HG03103 (cell line): ENCODE data around the gene UBP1.
"Not testable (repeated sequence)": the region's sequence is repeated elsewhere in the genome, so short reads cannot be mapped to it uniquely, and the experiment has no call there.

ENCODE experiments used
- ATAC-seq: cut with Tn5 transposase; IDR thresholded peaks from one replicate; pipeline ENCODE4 v1.9.1; 2021; ENCODE audit warnings: low read depth; ENCODE audit not compliant: unreplicated experiment

Gene UBP1

DNA sequence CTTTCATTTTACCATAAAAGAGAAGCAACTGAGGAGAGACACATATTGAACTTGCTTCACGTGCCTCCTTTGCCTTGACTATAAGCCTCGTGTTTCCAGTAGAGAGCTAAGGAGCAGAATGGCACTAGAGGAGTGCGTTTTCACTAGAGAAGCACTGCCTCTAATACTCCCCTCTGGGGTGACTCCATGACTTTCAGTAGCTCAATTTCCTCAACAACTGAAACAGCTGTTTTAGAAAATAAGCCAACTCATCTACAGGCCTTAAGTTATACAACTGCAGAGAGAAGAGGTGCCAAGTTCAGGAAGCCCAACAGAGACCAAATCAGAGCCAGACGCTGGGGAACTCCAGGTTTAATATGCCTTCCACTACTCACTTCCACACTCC lies 1.9 kb downstream of the UBP1 start:
- no peak for ATAC-seq

DNA sequence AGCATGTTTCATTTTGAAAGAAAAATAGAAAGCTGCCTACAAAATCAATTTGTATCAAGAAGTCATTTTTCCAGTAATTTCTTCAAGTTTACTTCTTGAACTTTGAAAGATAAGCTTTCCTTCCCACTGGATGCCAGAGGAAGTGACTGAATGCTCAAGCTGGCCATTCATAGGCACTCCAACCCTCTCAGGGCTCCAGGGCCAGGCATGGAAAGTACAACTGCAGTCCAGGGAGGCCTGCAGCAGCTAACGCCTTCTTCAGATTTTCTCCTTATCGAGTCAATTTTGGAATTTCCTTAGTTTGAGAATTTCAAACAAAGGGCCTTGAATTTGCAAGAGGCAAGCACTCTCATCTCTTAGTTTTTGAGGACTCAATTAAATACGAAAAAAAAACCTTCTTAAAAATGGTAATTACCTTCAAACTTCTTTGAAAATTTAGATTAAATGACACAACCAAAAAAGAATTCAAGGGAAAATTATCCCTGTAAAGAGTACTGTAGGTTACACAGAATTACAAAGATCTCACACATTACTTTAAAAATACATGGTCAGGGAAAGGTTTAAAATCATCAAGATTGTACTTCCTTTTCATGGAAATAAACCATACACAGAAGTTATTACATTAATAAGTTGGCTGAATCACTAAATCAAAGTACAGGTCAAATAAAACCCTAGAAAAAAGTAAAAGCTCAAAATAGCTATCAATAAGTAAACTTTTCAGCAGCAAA lies 2.5 kb downstream of the UBP1 start:
- no peak for ATAC-seq

DNA sequence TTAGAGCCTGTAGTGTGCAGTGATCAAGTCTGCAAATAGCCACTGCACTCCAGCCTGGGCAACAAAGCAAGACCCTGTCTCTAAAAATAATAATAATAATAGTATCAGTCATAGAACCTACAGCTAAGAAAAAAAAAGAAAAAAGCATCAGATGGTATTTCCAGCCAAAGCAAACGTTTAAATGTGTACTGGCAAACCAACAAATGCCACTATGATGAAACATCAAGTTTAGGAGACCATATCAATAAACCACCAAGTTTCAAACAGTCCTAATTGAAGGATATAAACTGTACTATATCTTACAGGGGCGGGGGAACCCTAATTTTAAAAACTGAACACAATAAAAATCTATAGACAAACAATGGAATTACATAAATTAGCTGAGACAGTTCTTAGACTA lies 6.4 kb downstream of the UBP1 start:
- no peak for ATAC-seq

GRCh38 chr3:33430571-33430970 lies 9.6 kb downstream of the UBP1 start:
- no peak for ATAC-seq

DNA sequence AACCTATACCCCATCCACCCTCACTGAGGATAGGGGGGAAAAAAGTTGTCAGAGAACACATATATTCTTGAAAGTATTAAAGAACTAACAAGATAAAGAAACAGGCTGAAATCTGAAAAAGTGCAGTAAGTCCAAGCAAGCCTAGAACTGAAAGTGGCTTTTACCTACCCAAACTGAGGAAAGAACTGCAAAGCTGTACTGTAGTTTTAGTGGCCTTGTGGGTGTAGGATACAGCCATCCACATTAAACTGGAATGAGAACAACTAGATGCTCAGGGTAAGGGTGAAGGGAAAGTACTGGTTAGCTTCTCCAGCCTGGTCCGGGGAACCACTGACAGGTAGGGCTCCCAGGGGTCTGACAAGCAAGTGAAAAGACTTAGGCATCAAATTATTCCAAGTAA lies 10.1 kb downstream of the UBP1 start:
- ATAC-seq, result no peak

- not testable (repeated sequence) for ATAC-seq
Observed at GRCh38 chr3:33429306-33429705, 10.9 kb downstream of the UBP1 start.

DNA sequence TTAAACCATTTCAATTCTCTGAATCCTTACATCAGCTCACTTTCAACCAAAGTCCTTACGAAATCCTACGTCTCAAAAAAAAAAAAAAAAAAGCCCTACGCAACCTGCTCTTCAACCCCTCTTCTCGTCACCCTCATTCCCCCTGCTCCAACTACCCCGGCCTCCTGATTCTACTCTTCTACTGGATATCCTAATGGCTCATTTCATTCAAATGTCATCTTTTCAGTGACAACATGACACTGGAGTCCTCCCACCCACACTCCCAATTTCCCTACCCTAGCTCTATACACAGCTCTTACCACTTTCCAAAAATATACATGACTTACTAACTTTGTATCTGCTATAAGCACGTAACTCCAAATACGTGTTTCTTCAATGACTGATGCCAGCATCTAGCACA lies 11.5 kb downstream of the UBP1 start:
- no peak for ATAC-seq

DNA sequence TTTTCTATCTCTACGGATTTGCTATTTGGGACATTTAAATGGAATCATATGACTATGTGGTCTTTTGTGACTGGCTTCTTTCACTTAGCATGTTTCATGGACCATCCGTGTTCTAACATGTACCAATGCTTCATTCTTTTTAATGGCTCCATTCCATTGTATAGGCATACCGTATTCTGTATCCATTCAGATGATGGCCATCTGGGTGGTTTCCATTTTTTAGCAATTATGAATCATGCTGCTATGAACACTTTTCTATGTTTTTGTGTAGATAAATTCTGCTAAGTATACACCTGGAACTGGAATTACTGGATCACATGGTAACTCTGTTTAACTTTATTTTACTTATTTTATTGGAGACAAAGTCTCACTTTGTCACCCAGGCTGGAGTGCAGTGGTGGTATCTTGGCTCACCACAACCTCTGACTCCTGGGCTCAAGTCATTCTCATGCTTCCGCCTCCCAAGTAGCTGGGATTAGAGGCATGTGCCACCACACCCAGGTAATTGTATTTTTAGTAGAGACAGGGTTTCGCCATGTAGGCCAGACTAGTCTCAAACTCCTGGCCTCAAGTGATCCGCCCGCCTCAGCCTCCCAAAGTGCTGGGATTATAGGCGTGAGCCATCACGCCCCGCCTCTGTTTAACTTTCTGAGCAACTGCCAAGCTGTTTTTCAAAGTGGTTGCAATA lies 13.4 kb downstream of the UBP1 start:
- no peak for ATAC-seq

- ATAC-seq, result no peak
Observed at GRCh38 chr3:33426068-33426467, 14.1 kb downstream of the UBP1 start.

DNA sequence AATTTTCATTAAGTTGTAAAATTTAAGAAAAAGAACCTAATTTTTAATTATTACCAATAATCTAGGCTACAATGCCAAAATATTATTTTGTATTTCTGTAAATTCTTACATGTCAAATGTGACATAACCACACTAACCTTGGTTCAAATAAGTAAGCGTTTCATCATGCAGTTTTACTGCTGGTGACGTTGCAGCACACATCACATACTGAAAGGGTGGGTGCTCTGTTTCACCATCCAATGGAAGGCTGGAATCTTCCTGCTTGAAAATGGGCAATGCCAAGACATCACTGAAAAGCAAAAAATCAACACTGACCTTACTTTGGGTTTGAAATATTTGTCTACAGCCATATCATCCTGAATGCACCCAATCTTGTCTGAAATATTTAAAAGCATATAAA lies 14.8 kb downstream of the UBP1 start:
- ATAC-seq, result no peak

- ATAC-seq, result no peak
Observed at GRCh38 chr3:33424606-33425452, 15.4 kb downstream of the UBP1 start.

DNA sequence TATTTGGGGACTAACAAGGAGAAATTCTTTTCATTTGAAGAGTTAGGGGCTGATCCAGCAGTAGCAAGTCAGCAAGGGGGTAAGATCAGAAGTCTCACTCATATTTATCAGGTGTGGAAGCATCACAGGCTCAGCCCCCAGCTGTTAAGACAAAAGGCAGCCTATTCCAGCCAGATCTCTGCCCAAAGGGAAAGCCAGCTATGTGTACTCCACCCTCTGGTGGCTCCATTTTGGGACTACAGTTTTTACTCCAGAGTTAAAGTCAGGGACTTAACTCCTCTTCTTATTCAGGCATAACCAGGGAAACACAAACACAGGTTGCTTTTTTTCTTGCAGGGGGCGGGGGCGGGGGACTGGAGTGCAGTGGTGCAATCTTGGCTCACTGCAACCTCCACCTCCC lies 19.2 kb downstream of the UBP1 start:
- no peak for ATAC-seq

DNA sequence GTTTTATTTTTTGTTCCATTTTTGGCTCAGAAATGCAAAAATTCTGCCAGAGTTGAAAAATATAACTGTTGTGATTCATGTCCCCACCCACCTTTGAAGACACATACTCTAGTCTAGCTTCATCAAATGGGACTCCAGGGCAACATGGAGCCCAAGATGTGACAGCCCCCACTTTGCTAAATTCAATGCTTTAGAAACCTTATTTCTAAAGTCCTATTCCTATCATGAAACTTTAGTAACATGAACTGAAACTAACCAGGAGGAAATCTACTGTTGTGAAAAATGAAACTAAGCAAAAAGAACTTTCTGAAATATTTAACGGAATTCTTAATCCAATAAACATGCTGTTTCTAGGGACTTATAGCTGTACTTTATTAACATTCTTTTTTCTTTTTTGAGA lies 20.3 kb downstream of the UBP1 start:
- ATAC-seq, result no peak

DNA sequence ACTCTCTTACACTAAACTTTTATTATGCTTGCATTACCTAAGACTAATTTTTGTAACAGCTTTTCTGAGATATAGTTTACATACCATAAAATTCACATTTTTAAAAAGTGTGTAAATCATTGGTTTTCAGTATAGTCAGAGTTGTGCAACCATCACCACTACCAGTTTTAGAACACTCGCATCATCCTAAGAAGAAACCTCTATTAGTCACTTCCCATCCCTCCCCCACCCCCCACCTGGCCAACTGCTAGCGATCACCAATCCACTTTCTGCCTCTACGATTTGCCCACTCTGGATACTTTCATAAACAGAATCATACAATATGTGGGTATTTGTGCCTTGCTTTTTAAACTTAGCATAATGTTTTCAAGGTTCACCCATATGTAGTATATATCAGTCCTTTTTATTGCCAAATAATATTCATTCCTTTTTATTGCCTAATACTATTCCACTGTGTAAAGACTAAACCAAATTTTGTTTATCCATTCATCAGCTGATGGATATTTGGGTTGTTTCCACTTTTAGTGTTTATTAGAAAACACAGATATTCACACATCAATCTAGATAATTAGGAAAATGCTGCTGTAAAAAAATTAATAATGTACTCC lies 23.0 kb downstream of the UBP1 start:
- no peak for ATAC-seq

- not testable (repeated sequence) for ATAC-seq
Observed at GRCh38 chr3:33410816-33411215, 29.4 kb downstream of the UBP1 start.

- ATAC-seq, result no peak
Observed at GRCh38 chr3:33403756-33404155, 36.4 kb downstream of the UBP1 start.

DNA sequence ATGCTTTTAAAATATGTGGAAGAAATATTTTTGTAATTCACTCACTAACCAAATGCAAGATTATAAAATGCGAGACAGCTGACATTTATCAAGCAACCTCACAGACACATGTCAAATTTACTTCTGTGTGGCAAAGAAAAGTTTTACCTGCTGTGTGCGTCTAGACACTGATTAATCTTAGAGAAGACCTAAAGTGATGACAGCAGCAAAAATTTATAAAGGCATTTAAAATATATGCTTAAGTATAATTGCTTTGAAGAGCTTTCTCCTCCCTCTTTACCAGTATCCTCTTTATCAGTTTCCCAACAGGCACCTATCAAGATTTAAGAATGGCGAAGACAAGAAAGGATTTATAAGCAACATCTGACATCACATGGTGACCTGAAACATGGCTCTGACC lies 37.3 kb downstream of the UBP1 start:
- ATAC-seq, result no peak

GRCh38 chr3:33401781-33402180 lies 38.4 kb downstream of the UBP1 start:
- no peak for ATAC-seq

GRCh38 chr3:33398410-33398809 lies 41.8 kb downstream of the UBP1 start:
- ATAC-seq, result no peak

GRCh38 chr3:33395900-33396299 lies 44.3 kb downstream of the UBP1 start:
- ATAC-seq, result no peak

- ATAC-seq, result no peak
Observed at GRCh38 chr3:33394403-33395054, 45.7 kb downstream of the UBP1 start.
